Measurements from ENCODE around the gene KBTBD12. TPM values are rescaled to one million over a fixed set of nuclear protein-coding genes. Genes with fewer than 3 reads are reported as not detected.

Gene KBTBD12
- total RNA-seq, 4 donors from 2014 or later = 3.3 to 17.5 (median 4.3) TPM

DNA sequence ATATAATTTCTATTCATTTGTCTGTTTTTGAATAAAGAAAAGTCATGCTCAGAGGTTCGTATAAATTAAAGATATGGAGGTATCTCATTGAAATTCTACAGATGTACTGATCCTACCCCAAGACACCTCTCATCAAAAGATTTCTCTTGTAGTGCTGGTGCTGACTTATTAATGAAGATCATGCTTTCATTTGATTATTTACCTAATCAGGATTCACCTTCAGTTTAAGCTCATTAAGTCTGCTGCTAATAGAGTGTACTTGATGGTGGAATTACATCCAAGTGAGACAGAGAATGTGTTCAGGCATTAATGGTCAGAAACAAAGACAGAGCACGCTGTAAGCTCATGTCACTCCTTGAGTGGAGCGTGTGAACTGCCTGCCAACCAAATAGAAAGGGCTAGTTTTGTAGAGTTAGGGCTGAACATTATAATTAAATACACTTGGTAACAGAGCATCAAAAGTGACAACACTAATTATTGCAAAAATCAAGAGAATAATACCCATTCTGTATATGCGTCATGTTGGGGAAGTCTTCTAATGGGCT is 45.5 kb downstream of the KBTBD12 start:
- Histone ChIP-seq H3K4me3 (no peak overlapping the region), H3K4me1 (peaks cover 0 to 4% (median 0%) of the 10 kb centered on the region in 4 donors), H3K27ac (no peak overlapping the region), H3K27me3 (no peaks in the 10 kb centered on the region), H3K9me3 (no peaks in the 10 kb centered on the region), H3K36me3 (no peaks in the 10 kb centered on the region)
- DNase-seq = no peak
- intact Hi-C loops (cut with DNase I; ENCODE audit: low total_unique reads) = no loop called here
- in situ Hi-C loops (cut with MboI; ENCODE audit: low pct_ligation_motif_present in 1 of 4, low pct_unique_long_range_greater_than_20kb in 1 of 4, low sequenced_read_pairs in 3 of 4) = loop anchor here in 3 of 4 donors (10.0 to 25.0 kb wide), 2 partner anchors 298 to 306 kb away; partner anchors contain the start of gene ABTB1 (in 2 of the 3)
- TF ChIP-seq POLR2AphosphoS5 (IDR thresholded peaks at IDR 0.05) = no peak
- TF ChIP-seq EP300 (IDR thresholded peaks at IDR 0.05; ENCODE audit: low read depth) = no peak
- no peak for TF ChIP-seq POLR2A (IDR thresholded peaks at IDR 0.05)
- TF ChIP-seq, protein P1, sequence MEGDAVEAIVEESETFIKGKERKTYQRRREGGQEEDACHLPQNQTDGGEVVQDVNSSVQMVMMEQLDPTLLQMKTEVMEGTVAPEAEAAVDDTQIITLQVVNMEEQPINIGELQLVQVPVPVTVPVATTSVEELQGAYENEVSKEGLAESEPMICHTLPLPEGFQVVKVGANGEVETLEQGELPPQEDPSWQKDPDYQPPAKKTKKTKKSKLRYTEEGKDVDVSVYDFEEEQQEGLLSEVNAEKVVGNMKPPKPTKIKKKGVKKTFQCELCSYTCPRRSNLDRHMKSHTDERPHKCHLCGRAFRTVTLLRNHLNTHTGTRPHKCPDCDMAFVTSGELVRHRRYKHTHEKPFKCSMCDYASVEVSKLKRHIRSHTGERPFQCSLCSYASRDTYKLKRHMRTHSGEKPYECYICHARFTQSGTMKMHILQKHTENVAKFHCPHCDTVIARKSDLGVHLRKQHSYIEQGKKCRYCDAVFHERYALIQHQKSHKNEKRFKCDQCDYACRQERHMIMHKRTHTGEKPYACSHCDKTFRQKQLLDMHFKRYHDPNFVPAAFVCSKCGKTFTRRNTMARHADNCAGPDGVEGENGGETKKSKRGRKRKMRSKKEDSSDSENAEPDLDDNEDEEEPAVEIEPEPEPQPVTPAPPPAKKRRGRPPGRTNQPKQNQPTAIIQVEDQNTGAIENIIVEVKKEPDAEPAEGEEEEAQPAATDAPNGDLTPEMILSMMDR (IDR thresholded peaks at IDR 0.05) = no peak
- 94 to 100% methylated on average over 4 of the region's 4 CpGs for WGBS, 2 donors (ENCODE audit: low coverage in 1 of 2)

DNA sequence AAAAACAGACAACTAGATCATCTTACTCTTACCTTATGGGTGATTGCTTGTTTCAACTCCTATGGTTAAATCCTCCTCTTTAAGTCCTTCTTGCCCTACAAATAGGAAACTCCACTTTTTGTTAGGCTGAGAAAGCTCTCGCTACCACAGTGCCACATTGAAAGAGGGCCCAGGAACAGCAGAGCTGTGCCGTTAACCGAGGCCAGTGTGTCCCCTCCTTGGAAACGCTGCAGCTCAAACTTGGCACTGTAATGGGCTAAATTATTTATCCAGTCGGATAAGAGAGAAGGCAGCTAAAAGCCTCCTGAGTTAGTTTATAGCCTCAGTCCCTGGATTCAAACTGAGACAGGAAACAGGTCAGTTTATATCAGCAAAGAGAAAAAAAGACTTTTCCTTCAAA is 46.1 kb downstream of the KBTBD12 start:
- in situ Hi-C loops (cut with MboI; ENCODE audit: low pct_ligation_motif_present in 1 of 4, low pct_unique_long_range_greater_than_20kb in 1 of 4, low sequenced_read_pairs in 3 of 4) (loop anchor here in 3 of 4 donors (10.0 to 25.0 kb wide), 2 partner anchors 299 to 306 kb away; partner anchors contain the start of gene ABTB1 (in 2 of the 3)), intact Hi-C loops (cut with DNase I; ENCODE audit: low total_unique reads) (no loop called here)
- H3K27ac ChIP-seq = no peak overlapping the region

DNA sequence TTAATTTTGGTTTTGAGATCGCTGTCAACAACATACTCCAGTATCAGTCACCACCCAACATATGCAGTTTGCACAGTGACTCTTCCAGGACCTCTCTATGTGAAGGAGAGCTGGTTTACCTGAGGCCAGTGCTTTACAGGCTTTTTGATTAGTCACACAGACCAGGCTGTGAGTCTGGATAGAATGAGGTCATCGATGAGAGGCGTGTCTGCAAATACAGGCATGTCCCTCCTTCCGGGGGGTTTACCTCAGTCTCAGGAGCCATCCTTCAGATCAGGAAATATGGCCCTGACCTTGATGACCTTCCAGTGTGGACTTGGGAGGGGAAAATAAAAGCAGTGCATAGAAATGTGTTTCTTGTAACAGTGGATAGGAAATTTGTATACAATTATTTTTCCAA is 46.9 kb downstream of the KBTBD12 start:
- H3K4me1 ChIP-seq = peaks cover 0 to 4% (median 0%) of the 10 kb centered on the region in 4 donors
- no peak overlapping the region for H3K4me3 ChIP-seq
- TF ChIP-seq, protein P1 (IDR thresholded peaks at IDR 0.05) = no peak
- TF ChIP-seq POLR2AphosphoS5 (IDR thresholded peaks at IDR 0.05) = no peak
- no peak for TF ChIP-seq POLR2A (IDR thresholded peaks at IDR 0.05)
- TF ChIP-seq EP300 (IDR thresholded peaks at IDR 0.05; ENCODE audit: low read depth) = no peak
- DNase-seq = no peak
- 81 to 84% methylated on average over 4 of the region's 4 CpGs for WGBS, 2 donors (ENCODE audit: low coverage in 1 of 2)
- in situ Hi-C loops (cut with MboI; ENCODE audit: low pct_ligation_motif_present in 1 of 4, low pct_unique_long_range_greater_than_20kb in 1 of 4, low sequenced_read_pairs in 3 of 4) = loop anchor here in 3 of 4 donors (10.0 to 25.0 kb wide), 2 partner anchors 300 to 307 kb away; partner anchors contain the start of gene ABTB1 (in 2 of the 3)
- no peak overlapping the region for H3K27ac ChIP-seq
- no peaks in the 10 kb centered on the region for H3K36me3 ChIP-seq
- H3K27me3 ChIP-seq = peaks cover 4% of the 10 kb centered on the region
- H3K9me3 ChIP-seq = no peaks in the 10 kb centered on the region
- intact Hi-C loops (cut with DNase I; ENCODE audit: low total_unique reads) = no loop called here

More for the DNA sequence above, 46.1 kb downstream of the KBTBD12 start:
- H3K9me3 ChIP-seq = no peaks in the 10 kb centered on the region
- peaks cover 0 to 4% (median 0%) of the 10 kb centered on the region in 4 donors for H3K4me1 ChIP-seq
- DNase-seq = no peak
- no peak for TF ChIP-seq EP300 (IDR thresholded peaks at IDR 0.05; ENCODE audit: low read depth)
- TF ChIP-seq, protein P1 (IDR thresholded peaks at IDR 0.05) = no peak
- no peak for TF ChIP-seq POLR2AphosphoS5 (IDR thresholded peaks at IDR 0.05)
- no peak for TF ChIP-seq POLR2A (IDR thresholded peaks at IDR 0.05)
- H3K36me3 ChIP-seq = no peaks in the 10 kb centered on the region
- H3K27me3 ChIP-seq = peaks cover 2% of the 10 kb centered on the region
- 66 to 73% methylated on average over 4 to 5 of the region's 5 CpGs for whole genome bisulfite sequencing, 2 donors (ENCODE audit: low coverage in 1 of 2)
- no peak overlapping the region for H3K4me3 ChIP-seq

DNA sequence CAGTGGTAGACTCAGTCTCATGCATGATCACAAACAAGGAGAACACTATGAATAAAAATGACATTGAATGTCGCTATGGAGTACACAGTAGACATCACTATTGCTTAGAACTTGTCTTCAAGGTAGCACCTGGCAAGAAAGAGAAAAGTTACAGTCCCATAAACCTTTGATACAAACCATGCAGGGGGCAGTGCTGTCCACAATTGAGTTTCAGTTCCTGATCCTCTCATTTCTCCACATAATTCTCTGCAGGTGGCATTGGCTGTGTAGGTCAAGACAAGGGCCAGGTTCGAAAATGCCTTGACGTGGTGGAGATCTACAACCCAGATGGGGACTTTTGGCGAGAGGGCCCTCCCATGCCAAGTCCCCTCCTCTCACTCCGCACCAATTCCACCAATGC is 47.9 kb downstream of the KBTBD12 start:
- Histone ChIP-seq H3K36me3 (no peaks in the 10 kb centered on the region), H3K27me3 (peaks cover 4% of the 10 kb centered on the region), H3K9me3 (no peaks in the 10 kb centered on the region), H3K4me1 (peaks cover 0 to 10% (median 0%) of the 10 kb centered on the region in 4 donors), H3K27ac (no peak overlapping the region), H3K4me3 (no peak overlapping the region)
- DNase-seq = no peak
- intact Hi-C loops (cut with DNase I; ENCODE audit: low total_unique reads) (no loop called here), in situ Hi-C loops (cut with MboI; ENCODE audit: low pct_ligation_motif_present in 1 of 4, low pct_unique_long_range_greater_than_20kb in 1 of 4, low sequenced_read_pairs in 3 of 4) (loop anchor here in 3 of 4 donors (10.0 to 25.0 kb wide), 2 partner anchors 301 to 308 kb away; partner anchors contain the start of gene ABTB1 (in 2 of the 3))
- 94 to 100% methylated on average over 1 to 5 of the region's 5 CpGs for WGBS, 2 donors (ENCODE audit: low coverage in 1 of 2)
- TF ChIP-seq, protein P1 (IDR thresholded peaks at IDR 0.05) = no peak
- TF ChIP-seq EP300 (IDR thresholded peaks at IDR 0.05; ENCODE audit: low read depth) (no peak), POLR2AphosphoS5 (IDR thresholded peaks at IDR 0.05) (no peak), POLR2A (IDR thresholded peaks at IDR 0.05) (no peak)

All from transverse colon (tissue), 4 donors.